Caco-2 (cell line): Measurements from ENCODE around the gene CGRRF1. TPM values are rescaled to one million over a fixed set of nuclear protein-coding genes. Genes with fewer than 3 reads are reported as not detected.

Source experiments
- BruUV-seq: library from RNA; stranded (reverse); fragments of 400-500 nt; replicated peaks from 2 replicates; lab custom pipeline; 2021; lab: Mats Ljungman, UMichigan
- CTCF ChIA-PET: fragments of 300-600 bp; sonication (Branson Sonifier 250); formaldehyde crosslinking; loops from one replicate; lab custom pipeline; 2022; ENCODE audit warnings: antibody characterized with exemption; lab: Charles Lee
- POLR2A ChIA-PET: fragments of 300-600 bp; sonication (Branson Sonifier 250); formaldehyde crosslinking; loops from one replicate; lab custom pipeline; 2022; ENCODE audit warnings: antibody characterized with exemption; lab: Charles Lee
- DNase-seq, 2 experiments: peaks; one replicate each; pipeline versions ENCODE4 v3.0.0 to v3.0.0-alpha.2; 2020 to 2022
- H3K27me3 ChIP-seq: replicated peaks from 2 replicates; pipeline ENCODE4 v1.6.0; 2011; ENCODE audit warnings: low read length; ENCODE audit not compliant: control insufficient read depth, insufficient read depth
- H3K36me3 ChIP-seq: 2 replicates; pipeline ENCODE4 v1.5.1; 2011; ENCODE audit warnings: low read length; ENCODE audit not compliant: control insufficient read depth, insufficient read depth
- H3K4me1 ChIP-seq: fragments of 250-450 bp; sonication (Bioruptor Pico); 2 replicates; pipeline ENCODE4 v1.5.1; 2020; ENCODE audit warnings: mild to moderate bottlenecking
- H3K4me3 ChIP-seq: 2 replicates; pipeline ENCODE4 v1.5.1; 2011; ENCODE audit warnings: low read depth, mild to moderate bottlenecking, control low read depth, low read length
- H3K9me3 ChIP-seq: fragments of 250-450 bp; sonication (Bioruptor Pico); 2 replicates; pipeline ENCODE4 v1.5.1; 2020; ENCODE audit warnings: mild to moderate bottlenecking, moderate library complexity
- H3K27ac Mint-ChIP-seq: one replicate; pipeline ENCODE4 v1.8.0; 2022; ENCODE audit warnings: mixed read lengths; ENCODE audit not compliant: unreplicated experiment
- H3K27me3 Mint-ChIP-seq: one replicate; pipeline ENCODE4 v1.8.0; 2022; ENCODE audit warnings: mixed read lengths; ENCODE audit not compliant: insufficient read depth, unreplicated experiment
- H3K36me3 Mint-ChIP-seq: one replicate; pipeline ENCODE4 v1.8.0; 2022; ENCODE audit warnings: mild to moderate bottlenecking, mixed read lengths; ENCODE audit not compliant: insufficient read depth, unreplicated experiment
- H3K4me1 Mint-ChIP-seq: one replicate; pipeline ENCODE4 v1.8.0; 2022; ENCODE audit warnings: low read depth, mixed read lengths; ENCODE audit not compliant: unreplicated experiment
- H3K4me3 Mint-ChIP-seq: one replicate; pipeline ENCODE4 v1.8.0; 2022; ENCODE audit warnings: mild to moderate bottlenecking, moderate library complexity, mixed read lengths; ENCODE audit not compliant: unreplicated experiment
- H3K9me3 Mint-ChIP-seq: one replicate; pipeline ENCODE4 v1.8.0; 2022; ENCODE audit warnings: mixed read lengths; ENCODE audit not compliant: unreplicated experiment
- CTCF ChIP-seq, 2 experiments: fragments of 200-600 bp in 1 of 2; IDR thresholded peaks; 1 replicate in 1 of 2; 2 replicates in 1 of 2; pipeline versions ENCODE4 v1.5.1 to v1.8.0; 2011 to 2022; ENCODE audit warnings: antibody characterized with exemption in 1 of 2, control low read depth in 1 of 2, inconsistent platforms in 1 of 2, low read depth in 1 of 2, low read length in 1 of 2, mild to moderate bottlenecking in 1 of 2, moderate library complexity in 1 of 2; ENCODE audit not compliant: insufficient read depth in 1 of 2, severe bottlenecking in 1 of 2, unreplicated experiment in 1 of 2
- intact Hi-C: fragments of 100-400 bp; cut with micrococcal nuclease; formaldehyde crosslinking; loops from one replicate; pipeline ENCODE4 v1.10.0; 2022; ENCODE audit not compliant: unreplicated experiment
- total RNA-seq: library from RNA; stranded (reverse); gene quantifications from 2 replicates; pipeline ENCODE4 v1.2.3, GENCODE V29; 2022

The CGRRF1 gene
- total RNA-seq, 1 experiment from 2014 or later: 12.3 TPM

GRCh38 chr14:54475187-54475899 is 34.4 kb upstream of the CGRRF1 start:
- H3K36me3 ChIP-seq: no peaks in the 10 kb centered on the region
- intact Hi-C loops: no loop called here
- H3K4me1 Mint-ChIP-seq: peaks cover 8% of the 10 kb centered on the region
- no peaks in the 10 kb centered on the region for H3K9me3 Mint-ChIP-seq
- no peak for TF ChIP-seq CTCF (IDR thresholded peaks at IDR 0.05; ENCODE audit: insufficient read depth in 1 of 2, low read depth in 1 of 2, low read length in 1 of 2, severe bottlenecking in 1 of 2, unreplicated experiment in 1 of 2)
- H3K9me3 ChIP-seq: no peaks in the 10 kb centered on the region
- peaks cover 27% of the 10 kb centered on the region for H3K4me1 ChIP-seq
- no peaks in the 10 kb centered on the region for H3K27me3 ChIP-seq
- peaks cover 57% of the 10 kb centered on the region for H3K36me3 Mint-ChIP-seq
- H3K27me3 Mint-ChIP-seq: no peaks in the 10 kb centered on the region
- POLR2A ChIA-PET: no interaction called here
- H3K4me3 ChIP-seq: no peak overlapping the region
- CTCF ChIA-PET: no interaction called here
- BruUV-seq: no TSS peak
- H3K27ac Mint-ChIP-seq: peak overlapping the region; percentile 34
- DNase-seq: no peak
- H3K4me3 Mint-ChIP-seq: no peak overlapping the region

GRCh38 chr14:54475911-54476310 is 33.8 kb upstream of the CGRRF1 start:
- H3K27ac Mint-ChIP-seq: peak overlapping the region; percentile 34
- peaks cover 52% of the 10 kb centered on the region for H3K36me3 Mint-ChIP-seq
- Histone ChIP-seq H3K4me3 (no peak overlapping the region), H3K36me3 (no peaks in the 10 kb centered on the region), H3K9me3 (no peaks in the 10 kb centered on the region), H3K27me3 (no peaks in the 10 kb centered on the region), H3K4me1 (peaks cover 21% of the 10 kb centered on the region)
- no peak for TF ChIP-seq CTCF (IDR thresholded peaks at IDR 0.05; ENCODE audit: insufficient read depth in 1 of 2, low read depth in 1 of 2, low read length in 1 of 2, severe bottlenecking in 1 of 2, unreplicated experiment in 1 of 2)
- H3K27me3 Mint-ChIP-seq: no peaks in the 10 kb centered on the region
- H3K9me3 Mint-ChIP-seq: no peaks in the 10 kb centered on the region
- BruUV-seq: no TSS peak
- POLR2A ChIA-PET: no interaction called here
- H3K4me1 Mint-ChIP-seq: peaks cover 2% of the 10 kb centered on the region
- CTCF ChIA-PET: no interaction called here
- intact Hi-C loops: no loop called here
- H3K4me3 Mint-ChIP-seq: no peak overlapping the region
- DNase-seq: no peak

- ChIA-PET CTCF (no interaction called here), POLR2A (no interaction called here)
- no peak overlapping the region for H3K4me3 Mint-ChIP-seq
- no TSS peak for BruUV-seq
- H3K27me3 Mint-ChIP-seq: no peaks in the 10 kb centered on the region
- H3K36me3 Mint-ChIP-seq: peaks cover 45% of the 10 kb centered on the region
- no peak for TF ChIP-seq CTCF (IDR thresholded peaks at IDR 0.05; ENCODE audit: insufficient read depth in 1 of 2, low read depth in 1 of 2, low read length in 1 of 2, severe bottlenecking in 1 of 2, unreplicated experiment in 1 of 2)
- intact Hi-C loops: no loop called here
- H3K9me3 ChIP-seq: no peaks in the 10 kb centered on the region
- H3K27ac Mint-ChIP-seq: no peak overlapping the region
- H3K9me3 Mint-ChIP-seq: no peaks in the 10 kb centered on the region
- H3K36me3 ChIP-seq: no peaks in the 10 kb centered on the region
- H3K4me1 Mint-ChIP-seq: peaks cover 8% of the 10 kb centered on the region
- no peak for DNase-seq
- H3K27me3 ChIP-seq: no peaks in the 10 kb centered on the region
- no peak overlapping the region for H3K4me3 ChIP-seq
- H3K4me1 ChIP-seq: peaks cover 17% of the 10 kb centered on the region
Measured at GRCh38 chr14:54478636-54479215, 31.0 kb upstream of the CGRRF1 start.
